GM21390 (cell line): ENCODE results near the gene EME2.
"Not testable (repeated sequence)": the region's sequence is repeated elsewhere in the genome, so short reads cannot be mapped to it uniquely, and the experiment has no call there.

ENCODE experiments used
- ATAC-seq: cut with Tn5 transposase; IDR thresholded peaks from one replicate; pipeline ENCODE4 v1.9.1; 2021; ENCODE audit not compliant: unreplicated experiment

EME2 gene

GRCh38 chr16:1790611-1791255 lies 18.1 kb downstream of the EME2 start:
- no peak for ATAC-seq

- no peak for ATAC-seq
These were observed 18.8 kb downstream of the EME2 start for GRCh38 chr16:1791256-1791942.

GRCh38 chr16:1791943-1792812 lies 19.6 kb downstream of the EME2 start:
- ATAC-seq: no peak

- ATAC-seq: no peak
These were observed 20.4 kb downstream of the EME2 start for GRCh38 chr16:1792836-1793577.

GRCh38 chr16:1793578-1794220 lies 21.1 kb downstream of the EME2 start, which contains the start of gene IGFALS:
Gene IGFALS, minus strand, starts transcription at chr16:1793705. Its CDS starts 53 bp downstream, at chr16:1793652.
- ATAC-seq: no peak

- no peak for ATAC-seq
These were observed 21.7 kb downstream of the EME2 start for GRCh38 chr16:1794221-1794871.

GRCh38 chr16:1794908-1795666 lies 22.5 kb downstream of the EME2 start:
- ATAC-seq: no peak

GRCh38 chr16:1799263-1799662 lies 26.7 kb downstream of the EME2 start:
- not testable (repeated sequence) for ATAC-seq

GRCh38 chr16:1800701-1801100 lies 28.1 kb downstream of the EME2 start:
- ATAC-seq: no peak

- ATAC-seq: no peak
These were observed 35.0 kb downstream of the EME2 start for GRCh38 chr16:1807626-1808025.

GRCh38 chr16:1808691-1809090 lies 36.1 kb downstream of the EME2 start:
- ATAC-seq: no peak

GRCh38 chr16:1809281-1809801 lies 36.7 kb downstream of the EME2 start:
- no peak for ATAC-seq

GRCh38 chr16:1810106-1810505 lies 37.5 kb downstream of the EME2 start:
- ATAC-seq: no peak

GRCh38 chr16:1810536-1810935 lies 37.9 kb downstream of the EME2 start:
- no peak for ATAC-seq

GRCh38 chr16:1812732-1813163 lies 40.1 kb downstream of the EME2 start:
- ATAC-seq: no peak

- ATAC-seq: no peak
These were observed 42.9 kb downstream of the EME2 start for GRCh38 chr16:1815461-1815860.

- ATAC-seq: no peak
These were observed 44.0 kb downstream of the EME2 start for GRCh38 chr16:1816396-1817275.

- ATAC-seq: no peak
These were observed 44.6 kb downstream of the EME2 start for GRCh38 chr16:1817276-1817589.
